Measurements from ENCODE around the gene SLC25A25. TPM values are rescaled to one million over a fixed set of nuclear protein-coding genes. Genes with fewer than 3 reads are reported as not detected.

SLC25A25 gene
- total and polyA plus RNA-seq, 10 donors = 6.2 to 44.7 (median 23.0) TPM

- Histone ChIP-seq H3K36me3 (no peaks in the 10 kb centered on the region), H3K9me3 (no peaks in the 10 kb centered on the region), H3K27ac (no peak overlapping the region), H3K4me3 (no peak overlapping the region), H3K4me1 (peaks cover 0 to 4% (median 2%) of the 10 kb centered on the region in 6 donors), H3K27me3 (replicated peaks in 1 of 7) (peaks cover 0 to 1% (median 0%) of the 10 kb centered on the region in 7 donors)
- peak; percentile 54 for DNase-seq
- intact Hi-C loops (cut with DNase I; ENCODE audit: low total_unique reads) = no loop called here
- WGBS, 5 donors = 83 to 93% (median 86%) methylated on average over 16 to 18 of the region's 18 CpGs
- TF ChIP-seq CTCF (IDR thresholded peaks at IDR 0.05 in 8 of 11, conservative IDR thresholded peaks at IDR 0.05 in 3 of 11) (no peak), POLR2AphosphoS5 (IDR thresholded peaks at IDR 0.05) (no peak), POLR2A (IDR thresholded peaks at IDR 0.05) (no peak)
These were observed 69.1 kb downstream of the SLC25A25 start for GRCh38 chr9:128136816-128137793.

- WGBS, 5 donors = 74 to 95% (median 84%) methylated on average over 3 of the region's 3 CpGs
- Histone ChIP-seq H3K9me3 (no peaks in the 10 kb centered on the region), H3K4me1 (peaks cover 0 to 12% (median 2%) of the 10 kb centered on the region in 6 donors), H3K36me3 (no peaks in the 10 kb centered on the region), H3K4me3 (no peak overlapping the region), H3K27me3 (replicated peaks in 1 of 7) (no peaks in the 10 kb centered on the region), H3K27ac (no peak overlapping the region)
- DNase-seq = peak; percentile 23
- intact Hi-C loops (cut with DNase I; ENCODE audit: low total_unique reads) = no loop called here
- no peak for TF ChIP-seq POLR2A (IDR thresholded peaks at IDR 0.05)
- no peak for TF ChIP-seq CTCF (IDR thresholded peaks at IDR 0.05 in 8 of 11, conservative IDR thresholded peaks at IDR 0.05 in 3 of 11)
- no peak for TF ChIP-seq POLR2AphosphoS5 (IDR thresholded peaks at IDR 0.05)
These were observed 70.0 kb downstream of the SLC25A25 start for GRCh38 chr9:128138001-128138400.

GRCh38 chr9:128139621-128140020 lies 71.6 kb downstream of the SLC25A25 start:
- TF ChIP-seq POLR2A (IDR thresholded peaks at IDR 0.05) = no peak
- TF ChIP-seq POLR2AphosphoS5 (IDR thresholded peaks at IDR 0.05) = no peak
- TF ChIP-seq CTCF (IDR thresholded peaks at IDR 0.05 in 8 of 11, conservative IDR thresholded peaks at IDR 0.05 in 3 of 11) = no peak
- Histone ChIP-seq H3K27ac (no peak overlapping the region), H3K36me3 (no peaks in the 10 kb centered on the region), H3K4me1 (peaks cover 0 to 25% (median 4%) of the 10 kb centered on the region in 6 donors), H3K27me3 (replicated peaks in 1 of 7) (no peaks in the 10 kb centered on the region), H3K9me3 (no peaks in the 10 kb centered on the region), H3K4me3 (no peak overlapping the region)
- 38 to 98% (median 86%) methylated on average over 3 to 14 of the region's 16 CpGs for WGBS, 5 donors
- intact Hi-C loops (cut with DNase I; ENCODE audit: low total_unique reads) = no loop called here
- no peak for DNase-seq

- 87 to 98% (median 94%) methylated on average over 3 of the region's 3 CpGs for WGBS, 5 donors
- intact Hi-C loops (cut with DNase I; ENCODE audit: low total_unique reads) = no loop called here
- Histone ChIP-seq H3K4me1 (peaks cover 0 to 34% (median 4%) of the 10 kb centered on the region in 6 donors), H3K27ac (no peak overlapping the region), H3K36me3 (no peaks in the 10 kb centered on the region), H3K9me3 (no peaks in the 10 kb centered on the region), H3K27me3 (replicated peaks in 1 of 7) (no peaks in the 10 kb centered on the region), H3K4me3 (no peak overlapping the region)
- DNase-seq = peak; percentile 41
- TF ChIP-seq CTCF (IDR thresholded peaks at IDR 0.05 in 8 of 11, conservative IDR thresholded peaks at IDR 0.05 in 3 of 11) (no peak), POLR2AphosphoS5 (IDR thresholded peaks at IDR 0.05) (no peak), POLR2A (IDR thresholded peaks at IDR 0.05) (no peak)
These were observed 73.6 kb downstream of the SLC25A25 start for GRCh38 chr9:128141604-128142003.
